OCI-LY1 (cell line): ENCODE measurements around the gene FKBP14.

Experiments used
- H2AFZ ChIP-seq: fragments of 200-600 bp; sonication (generic), shearing (Covaris generic); 2 replicates; pipeline ENCODE4 v1.6.0; 2014; ENCODE audit warnings: antibody characterized with exemption, mild to moderate bottlenecking, low read length
- H3F3A ChIP-seq: fragments of 200-600 bp; sonication (generic), shearing (Covaris generic); 2 replicates; pipeline ENCODE4 v1.6.0; 2014; ENCODE audit warnings: mild to moderate bottlenecking, antibody characterized with exemption, low read length, moderate library complexity; ENCODE audit not compliant: insufficient read depth
- H3K27ac ChIP-seq: fragments of 200-600 bp; sonication (generic); 2 replicates; pipeline ENCODE4 v1.5.1; 2014; ENCODE audit warnings: low read length, mixed run types, mild to moderate bottlenecking, low read depth; ENCODE audit not compliant: poor library complexity, severe bottlenecking
- H3K27me3 ChIP-seq: fragments of 200-600 bp; sonication (generic); 2 replicates; pipeline ENCODE4 v1.6.0; 2014; ENCODE audit warnings: antibody characterized with exemption, mild to moderate bottlenecking, low read length, moderate library complexity; ENCODE audit not compliant: insufficient read depth
- H3K36me3 ChIP-seq: fragments of 200-600 bp; sonication (generic); 2 replicates; pipeline ENCODE4 v1.6.1; 2014; ENCODE audit warnings: mild to moderate bottlenecking, antibody characterized with exemption, low read length, moderate library complexity, mixed read lengths; ENCODE audit not compliant: insufficient read depth
- H3K4me1 ChIP-seq: fragments of 200-600 bp; sonication (generic); 2 replicates; pipeline ENCODE4 v1.5.1; 2014; ENCODE audit warnings: mild to moderate bottlenecking, low read length, moderate library complexity; ENCODE audit not compliant: insufficient read depth, severe bottlenecking
- H3K4me2 ChIP-seq: fragments of 200-600 bp; sonication (generic), shearing (Covaris generic); 2 replicates; pipeline ENCODE4 v1.6.1; 2014; ENCODE audit warnings: low read length
- H3K4me3 ChIP-seq: fragments of 200-600 bp; sonication (generic); 2 replicates; pipeline ENCODE4 v1.5.1; 2014; ENCODE audit warnings: low read length, low read depth, mild to moderate bottlenecking, mixed read lengths; ENCODE audit not compliant: poor library complexity, severe bottlenecking
- H3K79me2 ChIP-seq: fragments of 200-600 bp; shearing (Covaris generic); 2 replicates; pipeline ENCODE4 v1.6.1; 2016; ENCODE audit warnings: mixed run types, low read length, mixed read lengths; ENCODE audit not compliant: insufficient read depth
- H3K9ac ChIP-seq: fragments of 200-600 bp; sonication (generic), shearing (Covaris generic); 2 replicates; pipeline ENCODE4 v1.6.1; 2014; ENCODE audit warnings: mild to moderate bottlenecking, low read length, mixed read lengths
- H3K9me2 ChIP-seq: fragments of 200-600 bp; sonication (generic), shearing (Covaris generic); 2 replicates; pipeline ENCODE4 v1.6.1; 2014; ENCODE audit warnings: low read depth, mild to moderate bottlenecking, low read length, mixed read lengths
- H3K9me3 ChIP-seq: fragments of 200-600 bp; shearing (Covaris generic); 2 replicates; pipeline ENCODE4 v1.6.1; 2014; ENCODE audit warnings: low read length, mixed read lengths
- H4K20me1 ChIP-seq: fragments of 200-600 bp; sonication (generic), shearing (Covaris generic); 2 replicates; pipeline ENCODE4 v1.6.0; 2016; ENCODE audit warnings: mild to moderate bottlenecking, low read length; ENCODE audit not compliant: insufficient read depth
- CTCF ChIP-seq: fragments of 200-600 bp; sonication (generic), shearing (Covaris generic); IDR thresholded peaks from 2 replicates; pipeline ENCODE4 v1.5.1; 2017; ENCODE audit warnings: mild to moderate bottlenecking, antibody characterized with exemption, low read length, moderate library complexity, mixed read lengths
- EZH2 ChIP-seq: fragments of 200-600 bp; sonication (generic), shearing (Covaris generic); IDR thresholded peaks from 2 replicates; pipeline ENCODE4 v1.8.0; 2017; ENCODE audit warnings: borderline replicate concordance, mixed run types, mild to moderate bottlenecking, antibody characterized with exemption, low read length, moderate library complexity, mixed read lengths

Gene FKBP14

GRCh38 chr7:30070052-30070451 is 43.5 kb upstream of the FKBP14 start:
- Histone ChIP-seq H3K36me3 (no peaks in the 10 kb centered on the region), H3K9me2 (no peaks in the 10 kb centered on the region), H3K27me3 (no peaks in the 10 kb centered on the region), H4K20me1 (no peaks in the 10 kb centered on the region), H3F3A (no peaks in the 10 kb centered on the region), H3K9me3 (no peaks in the 10 kb centered on the region; the same call in 1 of the 2 replicates), H3K9ac (no peak overlapping the region), H3K79me2 (no peaks in the 10 kb centered on the region), H3K4me3 (no peak overlapping the region), H3K4me1 (no peaks in the 10 kb centered on the region), H3K27ac (no peak overlapping the region), H2AFZ (no peak overlapping the region), H3K4me2 (no peak overlapping the region)
- TF ChIP-seq EZH2, result no peak
- no peak for TF ChIP-seq CTCF

- no peaks in the 10 kb centered on the region for H3K36me3 ChIP-seq
- H3K4me1 ChIP-seq, result no peaks in the 10 kb centered on the region
These were observed 42.8 kb upstream of the FKBP14 start for GRCh38 chr7:30069096-30069867.

GRCh38 chr7:30068117-30068516 is 41.6 kb upstream of the FKBP14 start:
- Histone ChIP-seq H4K20me1 (no peaks in the 10 kb centered on the region), H3F3A (no peaks in the 10 kb centered on the region), H3K9me3 (no peaks in the 10 kb centered on the region; the same call in 1 of the 2 replicates), H2AFZ (no peak overlapping the region), H3K36me3 (no peaks in the 10 kb centered on the region), H3K27ac (no peak overlapping the region), H3K4me3 (no peak overlapping the region), H3K4me2 (no peak overlapping the region), H3K9ac (no peak overlapping the region), H3K9me2 (no peaks in the 10 kb centered on the region), H3K4me1 (no peaks in the 10 kb centered on the region), H3K27me3 (no peaks in the 10 kb centered on the region), H3K79me2 (no peaks in the 10 kb centered on the region)
- TF ChIP-seq EZH2, result no peak
- TF ChIP-seq CTCF, result no peak

More at GRCh38 chr7:30069096-30069867, 42.8 kb upstream of the FKBP14 start:
- no peaks in the 10 kb centered on the region for H3F3A ChIP-seq
- H3K79me2 ChIP-seq, result no peaks in the 10 kb centered on the region
- H3K4me2 ChIP-seq, result no peak overlapping the region
- H3K27ac ChIP-seq, result no peak overlapping the region
- H3K9ac ChIP-seq, result no peak overlapping the region
- no peaks in the 10 kb centered on the region for H3K27me3 ChIP-seq
- H3K9me3 ChIP-seq, result no peaks in the 10 kb centered on the region; the same call in 1 of the 2 replicates
- TF ChIP-seq EZH2 (no peak), CTCF (no peak)
- no peaks in the 10 kb centered on the region for H4K20me1 ChIP-seq
- H2AFZ ChIP-seq, result no peak overlapping the region
- no peak overlapping the region for H3K4me3 ChIP-seq
- no peaks in the 10 kb centered on the region for H3K9me2 ChIP-seq
